Spinal cord (tissue), 10 donors: Measurements from ENCODE around the gene RARS1. TPM values are rescaled to one million over a fixed set of nuclear protein-coding genes. Genes with fewer than 3 reads are reported as not detected.
"Not testable (repeated sequence)": the region's sequence is repeated elsewhere in the genome, so short reads cannot be mapped to it uniquely, and the experiment has no call there.

Experiments used
- DNase-seq, 6 donors: peaks; one replicate each; pipeline versions ENCODE4 v3.0.0 to v3.0.0-alpha.2; 2013 to 2015; ENCODE audit warnings: low spot score in 6 of 6, low read depth in 4 of 6
- H3K27ac ChIP-seq: one replicate; pipeline ENCODE4 v1.5.1; 2013; ENCODE audit warnings: low read depth, low read length, control low read depth
- H3K27me3 ChIP-seq: one replicate; pipeline ENCODE4 v1.6.1; 2013; ENCODE audit warnings: low read length; ENCODE audit not compliant: control insufficient read depth, insufficient read depth
- H3K36me3 ChIP-seq: one replicate; pipeline ENCODE4 v1.6.1; 2013; ENCODE audit warnings: low read length; ENCODE audit not compliant: control insufficient read depth, insufficient read depth
- H3K4me1 ChIP-seq: one replicate; pipeline ENCODE4 v1.6.1; 2013; ENCODE audit warnings: low read length; ENCODE audit not compliant: control insufficient read depth, insufficient read depth
- H3K4me3 ChIP-seq: one replicate; pipeline ENCODE4 v1.5.1; 2013; ENCODE audit warnings: low read depth, low read length, control low read depth
- H3K9me3 ChIP-seq: one replicate; pipeline ENCODE4 v1.6.1; 2013; ENCODE audit warnings: low read length; ENCODE audit not compliant: control insufficient read depth, insufficient read depth
- WGBS: methylation state at CpG from one replicate; pipeline ENCODE4 v1.1.5; 2013; ENCODE audit warnings: missing lambda C conversion rate; ENCODE audit not compliant: insufficient coverage; 5-methylcytosine and 5-hydroxymethylcytosine counted together
- polyA plus RNA-seq, 2 donors: library from polyadenylated mRNA; unstranded; fragments of 120-200 nt; gene quantifications; one replicate each; pipeline ENCODE4 v1.2.1, GENCODE V29; 2013; ENCODE audit not compliant: insufficient read length in 2 of 2
- total RNA-seq, 2 donors: library from RNA; depleted of rRNA in 1 of 2; stranded (reverse); fragments of 120-200 nt in 1 of 2; fragments of >200 nt in 1 of 2; gene quantifications; one replicate each; pipeline versions ENCODE4 v1.2.3 to v1.2.4, GENCODE V29; 2013 to 2014
- donor health status: healthy.

The RARS1 gene
- total and polyA plus RNA-seq, 4 donors: 46.0 to 134 (median 71.0) TPM

- Histone ChIP-seq H3K4me1 (peaks cover 15% of the 10 kb centered on the region), H3K36me3 (peaks cover 14% of the 10 kb centered on the region), H3K4me3 (no peak overlapping the region), H3K27me3 (no peaks in the 10 kb centered on the region), H3K27ac (no peak overlapping the region), H3K9me3 (no peaks in the 10 kb centered on the region)
- WGBS: 60% methylated on average over 1 of the region's 2 CpGs
- no peak for DNase-seq
Measured at GRCh38 chr5:168525856-168526255, 39.6 kb downstream of the RARS1 start.

GRCh38 chr5:168527756-168528295, 41.6 kb downstream of the RARS1 start:
- Histone ChIP-seq H3K4me3 (no peak overlapping the region), H3K36me3 (peaks cover 12% of the 10 kb centered on the region), H3K4me1 (peaks cover 15% of the 10 kb centered on the region), H3K9me3 (no peaks in the 10 kb centered on the region), H3K27ac (no peak overlapping the region), H3K27me3 (no peaks in the 10 kb centered on the region)
- 96% methylated on average over 4 of the region's 4 CpGs for WGBS
- no peak for DNase-seq

DNA sequence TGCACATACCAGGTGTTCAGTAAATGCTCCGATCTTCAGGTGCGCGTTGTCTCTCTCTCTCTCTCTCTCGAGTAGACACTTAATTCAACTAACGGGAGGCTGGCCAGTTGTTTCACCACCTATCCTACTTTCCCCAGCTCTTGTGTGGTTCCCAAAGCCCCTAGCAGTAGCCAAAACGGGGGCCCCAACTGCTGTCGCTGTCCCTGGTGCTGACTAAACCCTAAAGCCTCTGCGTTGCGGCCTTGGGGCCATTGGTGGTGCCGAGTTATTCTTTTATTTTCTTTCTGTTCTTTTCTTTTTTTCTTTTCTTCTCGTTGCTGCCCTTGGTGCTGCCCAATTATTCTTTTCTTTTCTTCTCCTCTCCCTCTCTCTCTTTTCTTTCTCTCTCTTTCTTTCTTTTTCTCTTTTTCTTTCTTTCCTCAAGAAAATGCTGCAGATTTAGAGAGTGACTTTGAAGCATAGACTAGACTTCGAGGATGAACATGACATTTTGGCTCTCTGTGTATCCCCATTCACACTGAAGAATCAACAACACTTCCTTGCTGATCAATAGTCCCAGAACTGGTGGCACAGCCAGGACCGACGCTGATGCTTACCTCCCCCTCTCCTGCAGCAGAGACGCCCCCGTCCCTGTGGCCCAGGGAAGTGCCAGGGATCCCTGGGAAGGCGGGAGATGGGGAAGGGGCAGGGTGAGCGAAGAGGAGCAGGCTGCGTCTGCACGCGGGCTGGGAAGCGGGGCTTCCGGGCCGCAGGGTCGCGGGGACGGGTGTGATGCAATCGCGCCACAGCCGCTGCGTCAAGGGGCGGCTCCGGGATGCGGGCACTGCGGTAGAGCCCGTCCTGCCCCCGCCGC, 42.5 kb downstream of the RARS1 start, which contains the start of gene FBLL1:
TSS of gene FBLL1 (plus strand) at position 785 of the 853 bp plus-strand sequence. CDS start 200 bp downstream, outside the sequence.
- DNase-seq: peak; percentile 22 to 94 (median 53)
- Histone ChIP-seq H3K4me3 (peak within 1 kb of the TSS; percentile 36), H3K36me3 (peaks cover 6% of the 10 kb centered on the region), H3K27me3 (no peaks in the 10 kb centered on the region), H3K9me3 (no peaks in the 10 kb centered on the region), H3K4me1 (peaks cover 15% of the 10 kb centered on the region), H3K27ac (no peak within 1 kb of the TSS)
- 7% methylated on average over 33 of the region's 38 CpGs for WGBS

DNA sequence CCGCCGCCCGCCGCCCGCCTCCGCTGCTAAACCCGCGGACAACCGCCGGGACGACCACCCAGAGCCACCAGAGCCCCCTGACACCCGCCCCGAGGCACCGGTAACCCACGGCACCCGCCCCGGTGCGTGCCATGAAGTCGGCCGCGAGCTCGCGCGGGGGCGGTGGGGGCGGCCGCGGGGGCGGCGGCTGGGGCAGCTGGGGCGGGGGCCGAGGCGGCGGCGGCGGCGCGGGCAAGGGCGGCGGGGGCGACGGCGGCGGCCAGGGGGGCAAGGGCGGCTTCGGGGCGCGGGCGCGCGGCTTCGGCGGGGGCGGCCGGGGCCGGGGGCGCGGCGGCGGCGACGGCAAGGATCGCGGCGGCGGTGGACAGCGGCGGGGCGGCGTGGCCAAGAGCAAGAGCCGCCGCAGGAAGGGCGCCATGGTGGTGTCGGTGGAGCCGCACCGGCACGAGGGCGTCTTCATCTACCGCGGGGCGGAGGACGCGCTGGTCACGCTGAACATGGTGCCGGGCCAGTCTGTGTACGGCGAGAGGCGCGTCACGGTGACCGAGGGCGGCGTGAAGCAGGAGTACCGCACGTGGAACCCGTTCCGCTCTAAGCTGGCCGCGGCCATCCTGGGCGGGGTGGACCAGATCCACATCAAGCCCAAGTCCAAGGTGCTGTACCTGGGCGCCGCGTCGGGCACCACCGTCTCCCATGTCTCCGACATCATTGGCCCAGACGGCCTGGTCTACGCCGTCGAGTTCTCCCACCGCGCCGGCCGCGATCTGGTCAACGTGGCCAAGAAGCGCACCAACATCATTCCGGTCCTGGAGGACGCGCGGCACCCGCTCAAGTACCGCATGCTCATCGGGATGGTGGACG, 43.3 kb downstream of the RARS1 start:
- WGBS: 11% methylated on average over 125 of the region's 125 CpGs
- Histone ChIP-seq H3K4me3 (peak overlapping the region; percentile 36), H3K27ac (no peak overlapping the region), H3K27me3 (no peaks in the 10 kb centered on the region), H3K36me3 (peaks cover 5% of the 10 kb centered on the region), H3K9me3 (no peaks in the 10 kb centered on the region), H3K4me1 (peaks cover 15% of the 10 kb centered on the region)
- DNase-seq: peak in 2 of 6 donors; percentile 40 to 65

- Histone ChIP-seq H3K27me3 (no peaks in the 10 kb centered on the region), H3K27ac (no peak overlapping the region), H3K9me3 (no peaks in the 10 kb centered on the region), H3K4me1 (peaks cover 15% of the 10 kb centered on the region), H3K4me3 (no peak overlapping the region), H3K36me3 (peaks cover 5% of the 10 kb centered on the region)
- DNase-seq: peak in 1 of 6 donors; percentile 14
- 86% methylated on average over 1 of the region's 4 CpGs for WGBS
Measured at GRCh38 chr5:168530621-168531150, 44.4 kb downstream of the RARS1 start.

GRCh38 chr5:168531191-168531590, 44.9 kb downstream of the RARS1 start:
- Histone ChIP-seq H3K4me3 (no peak overlapping the region), H3K9me3 (no peaks in the 10 kb centered on the region), H3K4me1 (peaks cover 15% of the 10 kb centered on the region), H3K36me3 (peaks cover 5% of the 10 kb centered on the region), H3K27ac (no peak overlapping the region), H3K27me3 (no peaks in the 10 kb centered on the region)
- WGBS: 63% methylated on average over 4 of the region's 5 CpGs
- no peak for DNase-seq

DNA sequence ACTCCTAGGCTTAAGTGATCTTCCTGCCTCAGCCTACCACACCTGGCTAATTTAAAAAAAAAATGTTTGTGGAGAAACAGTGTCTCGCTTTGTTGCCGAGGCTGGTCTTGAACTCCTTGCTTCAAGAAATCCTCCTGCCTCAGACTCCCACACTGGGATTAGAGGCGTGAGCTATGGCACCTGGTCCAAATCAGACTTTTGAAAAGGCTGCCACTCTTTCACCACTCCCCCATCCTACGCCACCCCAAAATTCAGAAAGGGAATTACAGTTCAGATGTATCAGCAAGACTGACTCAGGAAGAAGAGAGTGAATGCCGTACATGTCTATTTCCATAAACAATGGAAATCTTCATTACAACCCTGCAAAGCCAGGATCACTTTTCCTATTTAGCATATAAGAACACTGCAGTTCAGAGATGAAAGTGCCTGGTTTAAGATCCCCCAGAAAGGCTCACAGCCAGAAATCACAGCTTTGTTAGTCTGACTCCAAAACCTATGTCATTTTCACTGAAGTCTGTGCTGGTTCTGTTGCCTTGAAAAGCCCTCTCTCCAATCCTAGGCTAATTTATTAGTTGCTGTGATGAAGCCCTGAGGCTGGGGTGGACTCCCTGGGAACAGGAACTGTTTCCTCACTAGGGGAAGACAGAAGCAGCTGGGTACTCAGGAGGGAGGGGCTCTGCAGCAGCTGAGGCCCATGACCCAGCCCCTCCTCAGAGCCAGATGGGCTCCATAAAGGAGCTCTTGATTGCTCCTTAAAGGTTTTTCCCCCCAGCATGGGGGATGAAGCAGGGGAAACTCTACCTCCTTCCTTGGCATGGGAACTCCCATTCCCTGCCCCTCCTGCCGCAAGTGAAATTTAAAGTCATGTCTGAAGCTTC, 46.0 kb downstream of the RARS1 start:
- Histone ChIP-seq H3K27ac (no peak overlapping the region), H3K36me3 (peaks cover 5% of the 10 kb centered on the region), H3K4me3 (no peak overlapping the region), H3K4me1 (peaks cover 15% of the 10 kb centered on the region), H3K9me3 (no peaks in the 10 kb centered on the region), H3K27me3 (no peaks in the 10 kb centered on the region)
- no CpG with 5 or more reads among the region's 6 CpGs for WGBS
- peak in 3 of 6 donors; percentile 4 to 47 (median 40) for DNase-seq

DNA sequence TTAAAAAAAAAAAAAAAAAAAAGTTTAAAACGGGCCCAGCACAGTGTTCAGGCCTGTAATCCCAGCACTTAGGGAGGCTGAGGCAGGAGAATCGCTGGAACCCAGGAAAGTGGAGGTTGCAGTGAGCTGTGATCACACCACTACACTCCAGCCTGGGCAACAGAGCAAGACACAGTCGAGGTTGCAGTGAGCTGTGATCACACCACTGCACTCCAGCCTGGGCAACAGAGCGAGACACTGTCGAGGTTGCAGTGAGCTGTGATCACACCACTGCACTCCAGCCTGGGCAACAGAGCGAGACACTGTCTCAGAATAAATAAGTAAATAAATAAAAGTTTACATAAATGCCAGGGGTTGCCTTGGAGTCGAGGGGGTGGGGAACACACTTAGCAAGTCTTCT, 48.1 kb downstream of the RARS1 start:
- H3K27me3 ChIP-seq, DNase-seq, H3K4me3 ChIP-seq, H3K27ac ChIP-seq, H3K9me3 ChIP-seq, H3K4me1 ChIP-seq, H3K36me3 ChIP-seq: not testable (repeated sequence)
- WGBS: 89% methylated on average over 4 of the region's 7 CpGs
